Suprapubic skin (tissue), 4 donors: ENCODE results near the gene USP31.

Experiments
- CTCF ChIP-seq, 2 donors: fragments of 200-600 bp in 1 of 2; fragments of 450-650 bp in 1 of 2; sonication (generic) in 1 of 2; IDR thresholded peaks; one replicate each; pipeline ENCODE4 v1.5.1; 2016 to 2019; ENCODE audit warnings: antibody characterized with exemption in 2 of 2, mild to moderate bottlenecking in 1 of 2, moderate library complexity in 1 of 2
- EP300 ChIP-seq: sonication (generic); formaldehyde crosslinking; IDR thresholded peaks from one replicate; pipeline ENCODE4 v1.6.1; 2017; ENCODE audit warnings: antibody characterized with exemption
- POLR2A ChIP-seq, 2 donors: fragments of 450-650 bp; IDR thresholded peaks; one replicate each; pipeline ENCODE4 v1.6.1; 2017; ENCODE audit warnings: antibody characterized with exemption in 2 of 2, mild to moderate bottlenecking in 2 of 2, moderate library complexity in 2 of 2
- POLR2AphosphoS5 ChIP-seq, 3 donors: sonication (generic); formaldehyde crosslinking; IDR thresholded peaks; one replicate each; pipeline ENCODE4 v1.6.1; 2017; ENCODE audit warnings: antibody characterized with exemption in 3 of 3

DNA sequence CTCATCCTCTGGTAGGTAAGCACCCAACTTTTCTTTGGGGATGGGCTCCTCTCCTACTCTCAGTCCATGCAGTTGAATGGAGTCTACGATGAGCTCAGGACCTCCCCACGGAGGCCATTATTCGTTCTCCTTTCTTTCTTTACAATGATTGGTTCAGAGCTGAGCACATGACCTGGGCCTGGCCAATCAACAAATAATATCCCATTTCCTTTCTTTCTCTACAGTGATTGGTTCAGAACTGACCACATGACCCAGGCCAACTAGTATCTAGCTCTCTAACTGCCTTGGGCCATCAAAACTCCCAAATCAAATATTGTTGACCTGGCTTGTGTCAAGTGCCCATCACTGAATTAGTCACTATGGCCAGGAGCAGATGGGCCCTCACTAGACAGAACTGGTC, 129.2 kb downstream of the USP31 start:
- TF ChIP-seq CTCF (IDR thresholded peaks at IDR 0.05) = no peak
- no peak for TF ChIP-seq POLR2AphosphoS5 (IDR thresholded peaks at IDR 0.05)
- no peak for TF ChIP-seq EP300
- no peak for TF ChIP-seq POLR2A (IDR thresholded peaks at IDR 0.05)
